ENCODE data around the gene PSMG4. TPM values are rescaled to one million over a fixed set of nuclear protein-coding genes. Genes with fewer than 3 reads are reported as not detected.

The PSMG4 gene
- total and polyA plus RNA-seq, 2 donors (not counting 3 experiments of a cell fraction or from before 2014, with no cell fraction given) = 31.4 to 46.0 TPM

GRCh38 chr6:3230256-3230882 lies 28.4 kb upstream of the PSMG4 start:
- Histone ChIP-seq H3K36me3 (ENCODE audit: control insufficient read depth in 2 of 2, extremely low read depth in 1 of 2, insufficient read depth in 2 of 2, low read length in 2 of 2) (no peaks in the 10 kb centered on the region), H4K20me1 (replicated peaks; ENCODE audit: control insufficient read depth, extremely low read depth, insufficient read depth, low read length) (no peaks in the 10 kb centered on the region), H3K27ac (ENCODE audit: insufficient read depth, low read depth, low read length) (no peak overlapping the region), H3K9me3 (replicated peaks; ENCODE audit: control insufficient read depth, insufficient read depth, low read length) (no peaks in the 10 kb centered on the region), H2AFZ (ENCODE audit: low read depth, low read length) (no peak overlapping the region), H3K79me2 (ENCODE audit: control insufficient read depth, insufficient read depth, low read length) (no peaks in the 10 kb centered on the region), H3K4me1 (ENCODE audit: control insufficient read depth, extremely low read depth, insufficient read depth, low read length) (peaks cover 23% of the 10 kb centered on the region), H3K9me1 (replicated peaks; ENCODE audit: control insufficient read depth, extremely low read depth, insufficient read depth, low read length) (no peaks in the 10 kb centered on the region), H3K4me3 (replicated peaks in 1 of 3; ENCODE audit: insufficient read depth in 1 of 3, low read depth in 1 of 3, low read length in 3 of 3) (no peak overlapping the region), H3K4me2 (ENCODE audit: insufficient read depth, low read length) (no peak overlapping the region), H3K9ac (replicated peaks; ENCODE audit: extremely low read depth, insufficient read depth, low read length) (no peak overlapping the region), H3K27me3 (ENCODE audit: control insufficient read depth in 2 of 2, insufficient read depth in 2 of 2, low read length in 2 of 2) (peaks cover 70 to 87% of the 10 kb centered on the region in 2 experiments)
- no TSS peak for BruUV-seq (replicated peaks)
- ChIA-PET CTCF (interaction anchor here (1.0 to 2.5 kb wide), 8 partner anchors 9 to 105 kb away, joined by 3 to 13 read pairs (median 7); partner anchors contain the start of gene TUBB2A), POLR2A (no interaction called here)
- no peak for TF ChIP-seq POLR2AphosphoS5 (IDR thresholded peaks at IDR 0.05; ENCODE audit: insufficient read depth, low read depth, low read length)
- DNase-seq (ENCODE audit: low read depth, low spot score) (no peak), FAIRE-seq (no peak)
- intact Hi-C loops (cut with micrococcal nuclease) = loop anchor here (2.0 kb wide), 1 partner anchor 74 kb away; the partner anchor contains the start of gene TUBB2A
- dilution Hi-C loops (cut with MboI; ENCODE audit: extremely low pct_ligation_motif_present, low sequenced_read_pairs) = no loop called here

- ChIA-PET POLR2A (no interaction called here), CTCF (interaction anchor here (0.8 to 2.5 kb wide), 6 partner anchors 9 to 290 kb away, joined by 4 to 13 read pairs (median 7); partner anchors contain the start of gene TUBB2A)
- TF ChIP-seq EZH2 (IDR thresholded peaks at IDR 0.05; ENCODE audit: borderline replicate concordance, low read depth, low read length, severe bottlenecking) (no peak), FOS (IDR thresholded peaks at IDR 0.05; ENCODE audit: borderline replicate concordance, insufficient read depth, low read length) (no peak), MAX (IDR thresholded peaks at IDR 0.05; ENCODE audit: insufficient read depth, insufficient read length) (no peak), POLR2A (IDR thresholded peaks at IDR 0.05; ENCODE audit: low read depth, low read length) (no peak), GATA2 (IDR thresholded peaks at IDR 0.05; ENCODE audit: insufficient read depth, insufficient read length, low read depth, low read length) (no peak), CTCF (IDR thresholded peaks at IDR 0.05; ENCODE audit: extremely low read depth in 1 of 2, insufficient read depth in 1 of 2, low read depth in 1 of 2, low read length in 2 of 2) (no peak), JUN (IDR thresholded peaks at IDR 0.05; ENCODE audit: borderline replicate concordance, insufficient read depth, insufficient read length, low read depth) (no peak), POLR2AphosphoS5 (IDR thresholded peaks at IDR 0.05; ENCODE audit: insufficient read depth, low read depth, low read length) (no peak), MYC (IDR thresholded peaks at IDR 0.05; ENCODE audit: low read depth, low read length) (no peak)
- peaks cover 23% of the 10 kb centered on the region for H3K4me1 ChIP-seq (ENCODE audit: control insufficient read depth, extremely low read depth, insufficient read depth, low read length)
- H3K4me2 ChIP-seq (ENCODE audit: insufficient read depth, low read length) = peak overlapping the region; percentile 84
- no peak for FAIRE-seq
- peaks cover 72 to 86% of the 10 kb centered on the region in 2 experiments for H3K27me3 ChIP-seq (ENCODE audit: control insufficient read depth in 2 of 2, insufficient read depth in 2 of 2, low read length in 2 of 2)
- dilution Hi-C loops (cut with MboI; ENCODE audit: extremely low pct_ligation_motif_present, low sequenced_read_pairs) = no loop called here
- BruUV-seq (replicated peaks) = no TSS peak
- peak; percentile 8 for DNase-seq (ENCODE audit: low read depth, low spot score)
- H2AFZ ChIP-seq (ENCODE audit: low read depth, low read length) = no peak overlapping the region
- no peaks in the 10 kb centered on the region for H3K9me3 ChIP-seq (replicated peaks; ENCODE audit: control insufficient read depth, insufficient read depth, low read length)
- no peaks in the 10 kb centered on the region for H3K79me2 ChIP-seq (ENCODE audit: control insufficient read depth, insufficient read depth, low read length)
- H3K9ac ChIP-seq (replicated peaks; ENCODE audit: extremely low read depth, insufficient read depth, low read length) = no peak overlapping the region
- intact Hi-C loops (cut with micrococcal nuclease) = loop anchor here (2.0 kb wide), 1 partner anchor 74 kb away; the partner anchor contains the start of gene TUBB2A
- H3K36me3 ChIP-seq (ENCODE audit: control insufficient read depth in 2 of 2, extremely low read depth in 1 of 2, insufficient read depth in 2 of 2, low read length in 2 of 2) = no peaks in the 10 kb centered on the region
- H4K20me1 ChIP-seq (replicated peaks; ENCODE audit: control insufficient read depth, extremely low read depth, insufficient read depth, low read length) = no peaks in the 10 kb centered on the region
- H3K4me3 ChIP-seq (replicated peaks in 1 of 3; ENCODE audit: insufficient read depth in 1 of 3, low read depth in 1 of 3, low read length in 3 of 3) = peak overlapping the region in 2 of 3 experiments; percentile 42 to 64
- no peak overlapping the region for H3K27ac ChIP-seq (ENCODE audit: insufficient read depth, low read depth, low read length)
- no peaks in the 10 kb centered on the region for H3K9me1 ChIP-seq (replicated peaks; ENCODE audit: control insufficient read depth, extremely low read depth, insufficient read depth, low read length)
Measured at GRCh38 chr6:3230900-3231246, 27.9 kb upstream of the PSMG4 start.
